GM19035 (cell line): ENCODE data around the gene USP13.

Source experiments
- ATAC-seq: cut with Tn5 transposase; IDR thresholded peaks from one replicate; pipeline ENCODE4 v1.9.1; 2021; ENCODE audit not compliant: unreplicated experiment

USP13 gene

GRCh38 chr3:179791793-179792192 is 139.0 kb downstream of the USP13 start:
- no peak for ATAC-seq

GRCh38 chr3:179794355-179794754 is 141.5 kb downstream of the USP13 start:
- no peak for ATAC-seq

GRCh38 chr3:179796421-179796820 is 143.6 kb downstream of the USP13 start:
- ATAC-seq = no peak

GRCh38 chr3:179797192-179797591 is 144.4 kb downstream of the USP13 start:
- no peak for ATAC-seq

GRCh38 chr3:179801263-179801662 is 148.4 kb downstream of the USP13 start:
- ATAC-seq = no peak

GRCh38 chr3:179801856-179802255 is 149.0 kb downstream of the USP13 start:
- ATAC-seq = no peak

- no peak for ATAC-seq
Observed at GRCh38 chr3:179806177-179806576, 153.3 kb downstream of the USP13 start.

- ATAC-seq = no peak
Observed at GRCh38 chr3:179807588-179807987, 154.7 kb downstream of the USP13 start.

- no peak for ATAC-seq
Observed at GRCh38 chr3:179809639-179810038, 156.8 kb downstream of the USP13 start.

- peak; percentile 94 for ATAC-seq
Observed at GRCh38 chr3:179811321-179812095, 158.7 kb downstream of the USP13 start.

- no peak for ATAC-seq
Observed at GRCh38 chr3:179812096-179812382, 159.2 kb downstream of the USP13 start.

- no peak for ATAC-seq
Observed at GRCh38 chr3:179819379-179819778, 166.5 kb downstream of the USP13 start.

GRCh38 chr3:179822296-179822695 is 169.5 kb downstream of the USP13 start:
- ATAC-seq = no peak

GRCh38 chr3:179825527-179826246 is 172.8 kb downstream of the USP13 start:
- ATAC-seq = no peak

GRCh38 chr3:179826247-179826637 is 173.4 kb downstream of the USP13 start:
- ATAC-seq = no peak

GRCh38 chr3:179828738-179829137 is 175.9 kb downstream of the USP13 start:
- ATAC-seq = no peak

GRCh38 chr3:179829401-179829800 is 176.6 kb downstream of the USP13 start:
- no peak for ATAC-seq

- ATAC-seq = no peak
Observed at GRCh38 chr3:179832333-179832854, 179.6 kb downstream of the USP13 start.

GRCh38 chr3:179833294-179833693 is 180.5 kb downstream of the USP13 start:
- no peak for ATAC-seq

- no peak for ATAC-seq
Observed at GRCh38 chr3:179837374-179837773, 184.5 kb downstream of the USP13 start.
